B cell (primary cell): ENCODE data around the gene ZNF346. TPM values are rescaled to one million over a fixed set of nuclear protein-coding genes. Genes with fewer than 3 reads are reported as not detected.

Experiments used
- ATAC-seq: fragments of 200-7000 bp; cut with Tn5 transposase; one replicate; pipeline ENCODE4 v1.10.0; 2021; ENCODE audit warnings: low read depth, mild to moderate bottlenecking, moderate number of reproducible peaks, moderate library complexity
- CTCF ChIA-PET: fragments of 350-600 bp; sonication (Branson Sonifier 250); formaldehyde crosslinking; loops from one replicate; lab custom pipeline; 2021; ENCODE audit warnings: antibody characterized with exemption, inconsistent platforms; lab: Charles Lee
- POLR2A ChIA-PET: fragments of 350-600 bp; sonication (Branson Sonifier 250); formaldehyde crosslinking; loops from one replicate; lab custom pipeline; 2021; ENCODE audit warnings: antibody characterized with exemption; lab: Charles Lee
- DNase-seq: peaks from one replicate; pipeline ENCODE4 v3.0.0; 2013
- H2AFZ ChIP-seq: 2 replicates; pipeline ENCODE4 v1.6.1; 2012; ENCODE audit warnings: mild to moderate bottlenecking, low read depth, low read length; ENCODE audit not compliant: insufficient read depth, poor library complexity, severe bottlenecking
- H3K27ac ChIP-seq, 2 donors: 1 replicate in 1 of 2; 2 replicates in 1 of 2; pipeline ENCODE4 v1.5.1; 2012 to 2013; ENCODE audit warnings: low read length in 2 of 2, mild to moderate bottlenecking in 2 of 2, moderate library complexity in 1 of 2
- H3K27me3 ChIP-seq, 4 experiments: fragments of 200-600 bp in 1 of 4; sonication (generic) in 1 of 4; replicated peaks in 1 of 4; 1 replicate in 2 of 4; 2 replicates in 2 of 4; pipeline versions ENCODE4 v1.6.1 to v1.7.0; 2013 to 2016; ENCODE audit warnings: low read length in 3 of 4, mild to moderate bottlenecking in 2 of 4, mixed read lengths in 1 of 4, moderate library complexity in 1 of 4; ENCODE audit not compliant: insufficient read depth in 4 of 4, control insufficient read depth in 3 of 4; ENCODE audit errors: control extremely low read depth in 1 of 4
- H3K36me3 ChIP-seq, 2 experiments: replicated peaks in 1 of 2; 1 replicate in 1 of 2; 2 replicates in 1 of 2; pipeline versions ENCODE4 v1.6.1 to v1.7.1; 2013; ENCODE audit warnings: low read length in 1 of 2; ENCODE audit not compliant: insufficient read depth in 2 of 2, control insufficient read depth in 1 of 2; ENCODE audit errors: control extremely low read depth in 1 of 2, extremely low read depth in 1 of 2
- H3K4me1 ChIP-seq, 2 donors: fragments of 200-600 bp in 1 of 2; sonication (generic) in 1 of 2; 1 replicate in 1 of 2; 2 replicates in 1 of 2; pipeline versions ENCODE4 v1.5.1 to v1.6.1; 2013 to 2017; ENCODE audit warnings: low read length in 2 of 2; ENCODE audit not compliant: control insufficient read depth in 2 of 2, insufficient read depth in 2 of 2
- H3K4me2 ChIP-seq: replicated peaks from 2 replicates; pipeline ENCODE3; 2012; ENCODE audit warnings: mild to moderate bottlenecking, low read depth, low read length; ENCODE audit not compliant: poor library complexity, severe bottlenecking
- H3K4me3 ChIP-seq, 5 experiments: fragments of 200-600 bp in 1 of 5; sonication (generic) in 1 of 5; 1 replicate in 3 of 5; 2 replicates in 2 of 5; pipeline versions ENCODE4 v1.5.1 to v1.7.0; 2011 to 2016; ENCODE audit warnings: low read length in 4 of 5, mild to moderate bottlenecking in 4 of 5, low read depth in 2 of 5, control low read depth in 1 of 5, moderate library complexity in 1 of 5; ENCODE audit not compliant: insufficient read depth in 1 of 5; ENCODE audit errors: control extremely low read depth in 1 of 5, extremely low read depth in 1 of 5
- H3K79me2 ChIP-seq: fragments of 200-600 bp; sonication (generic); one replicate; pipeline ENCODE4 v1.6.0; 2016; ENCODE audit warnings: low read length; ENCODE audit not compliant: control insufficient read depth, insufficient read depth
- H3K9ac ChIP-seq: fragments of 200-600 bp; sonication (generic); 2 replicates; pipeline ENCODE4 v1.6.1; 2017; ENCODE audit warnings: mild to moderate bottlenecking, low read length, moderate library complexity
- H3K9me3 ChIP-seq, 3 donors: one replicate each; pipeline versions ENCODE4 v1.6.1 to v1.7.1; 2013; ENCODE audit warnings: low read length in 2 of 3; ENCODE audit not compliant: control insufficient read depth in 2 of 3, insufficient read depth in 1 of 3; ENCODE audit errors: control extremely low read depth in 1 of 3
- H4K20me1 ChIP-seq: 2 replicates; pipeline ENCODE4 v1.6.0; 2012; ENCODE audit warnings: mild to moderate bottlenecking, low read length; ENCODE audit not compliant: insufficient read depth, control insufficient read depth, poor library complexity, severe bottlenecking
- H3K27ac Mint-ChIP-seq: one replicate; pipeline ENCODE4 v1.8.0; 2021; ENCODE audit warnings: mixed read lengths
- H3K27me3 Mint-ChIP-seq: one replicate; pipeline ENCODE4 v1.8.0; 2021; ENCODE audit warnings: mixed read lengths
- H3K4me1 Mint-ChIP-seq: one replicate; pipeline ENCODE4 v1.8.0; 2021; ENCODE audit warnings: mixed read lengths
- H3K4me3 Mint-ChIP-seq: one replicate; pipeline ENCODE4 v1.8.0; 2021; ENCODE audit warnings: mixed read lengths
- H3K9me3 Mint-ChIP-seq: one replicate; pipeline ENCODE4 v1.8.0; 2022; ENCODE audit warnings: mixed read lengths; ENCODE audit not compliant: insufficient read depth
- CTCF ChIP-seq: fragments of 200-600 bp; IDR thresholded peaks from one replicate; pipeline ENCODE4 v1.8.0; 2022; ENCODE audit warnings: antibody characterized with exemption, mild to moderate bottlenecking
- EZH2 ChIP-seq: IDR thresholded peaks from 2 replicates; pipeline ENCODE4 v1.6.1; 2012; ENCODE audit warnings: borderline replicate concordance, low read depth, mild to moderate bottlenecking, moderate library complexity, low read length; ENCODE audit not compliant: insufficient read depth, poor library complexity, severe bottlenecking
- WGBS: methylation state at CpG from one replicate; pipeline ENCODE4 v1.1.5; 2013; ENCODE audit warnings: missing lambda C conversion rate; ENCODE audit not compliant: insufficient coverage; 5-methylcytosine and 5-hydroxymethylcytosine counted together
- intact Hi-C: fragments of 100-400 bp; cut with micrococcal nuclease; formaldehyde crosslinking; loops from one replicate; pipeline ENCODE4 v1.10.0; 2022
- polyA plus RNA-seq: library from polyadenylated mRNA; depleted of rRNA; stranded (reverse); fragments of >200 nt; gene quantifications from 2 replicates; pipeline ENCODE4 v1.2.3, GENCODE V29; 2012
- total RNA-seq, 2 donors: library from RNA; stranded (reverse); fragments of 120-200 nt in 1 of 2; gene quantifications; 1 replicate in 1 of 2; 2 replicates in 1 of 2; pipeline versions ENCODE4 v1.2.3 to v1.2.4, GENCODE V29; 2013 to 2022

The ZNF346 gene
- total and polyA plus RNA-seq, 2 donors (not counting 1 experiment from before 2014, with no cell fraction given) = 20.2 to 38.4 TPM

DNA sequence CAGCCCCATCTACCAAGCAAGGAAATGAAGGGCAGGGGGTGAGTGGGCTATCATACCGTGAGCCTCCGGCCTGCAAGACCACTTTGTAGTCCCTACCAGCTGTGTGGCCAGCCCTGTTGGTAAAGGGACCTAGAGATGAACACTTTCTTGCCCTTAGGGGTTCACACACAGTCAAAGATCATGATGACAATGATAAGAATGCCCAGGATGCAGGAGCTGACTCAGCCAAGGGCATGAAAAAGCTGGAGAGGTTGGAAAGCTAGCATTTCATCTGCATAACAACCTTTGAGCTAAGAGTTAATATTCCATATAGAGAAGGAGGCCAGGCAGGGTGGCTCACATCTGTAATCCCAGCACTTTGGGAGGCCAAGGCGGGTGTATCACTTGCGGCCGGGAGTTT is 45.0 kb downstream of the ZNF346 start:
- no peaks in the 10 kb centered on the region for H3K9me3 Mint-ChIP-seq
- Histone ChIP-seq H3K4me1 (peaks cover 24 to 40% of the 10 kb centered on the region in 2 donors), H3K27me3 (no peaks in the 10 kb centered on the region), H2AFZ (no peak overlapping the region), H3K79me2 (no peaks in the 10 kb centered on the region), H3K4me3 (no peak overlapping the region), H3K4me2 (no peak overlapping the region), H4K20me1 (no peaks in the 10 kb centered on the region), H3K9ac (no peak overlapping the region), H3K9me3 (peaks cover 0 to 4% (median 0%) of the 10 kb centered on the region in 3 donors), H3K27ac (no peak overlapping the region), H3K36me3 (peaks cover 0 to 21% of the 10 kb centered on the region in 2 experiments)
- no peaks in the 10 kb centered on the region for H3K27me3 Mint-ChIP-seq
- no peak for TF ChIP-seq EZH2
- no peak for TF ChIP-seq CTCF
- no peak overlapping the region for H3K4me3 Mint-ChIP-seq
- H3K27ac Mint-ChIP-seq = peak overlapping the region; percentile 17
- ChIA-PET CTCF (interaction anchor here (0.6 to 1.2 kb wide), 3 partner anchors 12 to 45 kb away, joined by 3 to 4 read pairs (median 4); no protein-coding TSS in a partner anchor), POLR2A (no interaction called here)
- intact Hi-C loops = no loop called here
- DNase-seq = no peak
- WGBS = 88% methylated on average over 2 of the region's 5 CpGs
- no peak for ATAC-seq
- peaks cover 35% of the 10 kb centered on the region for H3K4me1 Mint-ChIP-seq

- Histone ChIP-seq H3K9ac (peak overlapping the region; percentile 47), H4K20me1 (no peaks in the 10 kb centered on the region), H3K27me3 (no peaks in the 10 kb centered on the region), H3K4me2 (peak overlapping the region; percentile 68), H3K27ac (peak overlapping the region; percentile 65 to 79), H3K79me2 (no peaks in the 10 kb centered on the region), H3K9me3 (peaks cover 0 to 4% (median 0%) of the 10 kb centered on the region in 3 donors), H3K4me1 (peaks cover 25 to 38% of the 10 kb centered on the region in 2 donors), H2AFZ (no peak overlapping the region), H3K36me3 (peaks cover 0 to 4% of the 10 kb centered on the region in 2 experiments), H3K4me3 (peak overlapping the region in 1 of 5 experiments; percentile 24)
- DNase-seq = peak; percentile 65
- Mint-ChIP-seq H3K27ac (peak overlapping the region; percentile 86), H3K4me1 (peaks cover 39% of the 10 kb centered on the region), H3K4me3 (peak overlapping the region; percentile 72), H3K27me3 (no peaks in the 10 kb centered on the region), H3K9me3 (no peaks in the 10 kb centered on the region)
- CTCF ChIA-PET = interaction anchor here (0.6 to 7.3 kb wide), 13 partner anchors 9 to 410 kb away, joined by 3 to 82 read pairs (median 6); partner anchors contain the start of genes FGFR4 and ZNF346
- POLR2A ChIA-PET = interaction anchor here (0.5 to 0.7 kb wide), 2 partner anchors 145 to 333 kb away, joined by 3 to 6 read pairs; no protein-coding TSS in a partner anchor
- TF ChIP-seq CTCF (no peak), EZH2 (no peak)
- WGBS = 82% methylated on average over 2 of the region's 6 CpGs
- ATAC-seq = peak; percentile 44
- intact Hi-C loops = loop anchor here (2.0 kb wide), 1 partner anchor 48 kb away; the partner anchor contains the start of gene ZNF346
Observed at GRCh38 chr5:177070536-177071191, 48.2 kb downstream of the ZNF346 start.
